HepG2 (cell line): Measurements from ENCODE around the gene ABCA13. TPM values are rescaled to one million over a fixed set of nuclear protein-coding genes. Genes with fewer than 3 reads are reported as not detected.

Experiments
- ARHGAP35 ChIP-seq: sonication (generic); formaldehyde crosslinking; IDR thresholded peaks from 2 replicates; pipeline ENCODE4 v1.9.0; 2022; ENCODE audit warnings: mild to moderate bottlenecking, inconsistent platforms, moderate library complexity, missing genetic modification reagents, borderline replicate concordance
- NAIF1 ChIP-seq: sonication (generic); formaldehyde crosslinking; IDR thresholded peaks from 2 replicates; pipeline ENCODE4 v1.5.0; 2020; ENCODE audit warnings: mild to moderate bottlenecking, missing genetic modification reagents, borderline replicate concordance
- ZC3H13 ChIP-seq: sonication (generic); formaldehyde crosslinking; IDR thresholded peaks from 2 replicates; pipeline ENCODE4 v1.8.1; 2023; ENCODE audit warnings: mild to moderate bottlenecking, missing genetic modification reagents, moderate library complexity
- ZNF281 ChIP-seq: sonication (generic); formaldehyde crosslinking; IDR thresholded peaks from 2 replicates; pipeline ENCODE4 v1.4.0; 2020; ENCODE audit warnings: missing genetic modification reagents, borderline replicate concordance
- ZNF781 ChIP-seq: sonication (generic); formaldehyde crosslinking; IDR thresholded peaks from 2 replicates; pipeline ENCODE4 v1.5.1; 2020; ENCODE audit warnings: borderline replicate concordance, mild to moderate bottlenecking, missing genetic modification reagents; ENCODE audit errors: not compliant biosample characterization
- polyA plus RNA-seq, 8 experiments: library from polyadenylated mRNA; depleted of rRNA in 3 of 8; stranded (reverse) in 7 of 8; unstranded in 1 of 8; fragments of >200 nt; fragmentation: Illumina TruSeq in 4 of 8; extraction: Trizol in 4 of 8; gene quantifications; 2 replicates each; pipeline versions ENCODE4 v1.2.1 to v1.2.3, GENCODE V29; 2011 to 2016; ENCODE audit warnings: low read depth in 4 of 8, missing spikeins in 1 of 8, mixed read lengths in 1 of 8; ENCODE audit not compliant: insufficient read depth in 1 of 8
- total RNA-seq, 5 experiments: library from RNA; depleted of rRNA; stranded (reverse); fragments of >200 nt; fragmentation: Illumina TruSeq; extraction: Trizol; gene quantifications; 2 replicates each; pipeline ENCODE4 v1.2.3, GENCODE V29; 2016; ENCODE audit warnings: low read depth in 1 of 5
- TF ChIP-seq, protein P1 (sequence below): sonication (generic); formaldehyde crosslinking; IDR thresholded peaks from one replicate; pipeline ENCODE4 v1.5.1; 2020; ENCODE audit warnings: mild to moderate bottlenecking, missing genetic modification reagents; ENCODE audit errors: not compliant biosample characterization

The ABCA13 gene
- total and polyA plus RNA-seq, 2 of the 13 experiments (the other 11 are each of a cell fraction or from before 2014, with no cell fraction given) = 0.03 TPM; not detected in 1

- TF ChIP-seq, protein P1, sequence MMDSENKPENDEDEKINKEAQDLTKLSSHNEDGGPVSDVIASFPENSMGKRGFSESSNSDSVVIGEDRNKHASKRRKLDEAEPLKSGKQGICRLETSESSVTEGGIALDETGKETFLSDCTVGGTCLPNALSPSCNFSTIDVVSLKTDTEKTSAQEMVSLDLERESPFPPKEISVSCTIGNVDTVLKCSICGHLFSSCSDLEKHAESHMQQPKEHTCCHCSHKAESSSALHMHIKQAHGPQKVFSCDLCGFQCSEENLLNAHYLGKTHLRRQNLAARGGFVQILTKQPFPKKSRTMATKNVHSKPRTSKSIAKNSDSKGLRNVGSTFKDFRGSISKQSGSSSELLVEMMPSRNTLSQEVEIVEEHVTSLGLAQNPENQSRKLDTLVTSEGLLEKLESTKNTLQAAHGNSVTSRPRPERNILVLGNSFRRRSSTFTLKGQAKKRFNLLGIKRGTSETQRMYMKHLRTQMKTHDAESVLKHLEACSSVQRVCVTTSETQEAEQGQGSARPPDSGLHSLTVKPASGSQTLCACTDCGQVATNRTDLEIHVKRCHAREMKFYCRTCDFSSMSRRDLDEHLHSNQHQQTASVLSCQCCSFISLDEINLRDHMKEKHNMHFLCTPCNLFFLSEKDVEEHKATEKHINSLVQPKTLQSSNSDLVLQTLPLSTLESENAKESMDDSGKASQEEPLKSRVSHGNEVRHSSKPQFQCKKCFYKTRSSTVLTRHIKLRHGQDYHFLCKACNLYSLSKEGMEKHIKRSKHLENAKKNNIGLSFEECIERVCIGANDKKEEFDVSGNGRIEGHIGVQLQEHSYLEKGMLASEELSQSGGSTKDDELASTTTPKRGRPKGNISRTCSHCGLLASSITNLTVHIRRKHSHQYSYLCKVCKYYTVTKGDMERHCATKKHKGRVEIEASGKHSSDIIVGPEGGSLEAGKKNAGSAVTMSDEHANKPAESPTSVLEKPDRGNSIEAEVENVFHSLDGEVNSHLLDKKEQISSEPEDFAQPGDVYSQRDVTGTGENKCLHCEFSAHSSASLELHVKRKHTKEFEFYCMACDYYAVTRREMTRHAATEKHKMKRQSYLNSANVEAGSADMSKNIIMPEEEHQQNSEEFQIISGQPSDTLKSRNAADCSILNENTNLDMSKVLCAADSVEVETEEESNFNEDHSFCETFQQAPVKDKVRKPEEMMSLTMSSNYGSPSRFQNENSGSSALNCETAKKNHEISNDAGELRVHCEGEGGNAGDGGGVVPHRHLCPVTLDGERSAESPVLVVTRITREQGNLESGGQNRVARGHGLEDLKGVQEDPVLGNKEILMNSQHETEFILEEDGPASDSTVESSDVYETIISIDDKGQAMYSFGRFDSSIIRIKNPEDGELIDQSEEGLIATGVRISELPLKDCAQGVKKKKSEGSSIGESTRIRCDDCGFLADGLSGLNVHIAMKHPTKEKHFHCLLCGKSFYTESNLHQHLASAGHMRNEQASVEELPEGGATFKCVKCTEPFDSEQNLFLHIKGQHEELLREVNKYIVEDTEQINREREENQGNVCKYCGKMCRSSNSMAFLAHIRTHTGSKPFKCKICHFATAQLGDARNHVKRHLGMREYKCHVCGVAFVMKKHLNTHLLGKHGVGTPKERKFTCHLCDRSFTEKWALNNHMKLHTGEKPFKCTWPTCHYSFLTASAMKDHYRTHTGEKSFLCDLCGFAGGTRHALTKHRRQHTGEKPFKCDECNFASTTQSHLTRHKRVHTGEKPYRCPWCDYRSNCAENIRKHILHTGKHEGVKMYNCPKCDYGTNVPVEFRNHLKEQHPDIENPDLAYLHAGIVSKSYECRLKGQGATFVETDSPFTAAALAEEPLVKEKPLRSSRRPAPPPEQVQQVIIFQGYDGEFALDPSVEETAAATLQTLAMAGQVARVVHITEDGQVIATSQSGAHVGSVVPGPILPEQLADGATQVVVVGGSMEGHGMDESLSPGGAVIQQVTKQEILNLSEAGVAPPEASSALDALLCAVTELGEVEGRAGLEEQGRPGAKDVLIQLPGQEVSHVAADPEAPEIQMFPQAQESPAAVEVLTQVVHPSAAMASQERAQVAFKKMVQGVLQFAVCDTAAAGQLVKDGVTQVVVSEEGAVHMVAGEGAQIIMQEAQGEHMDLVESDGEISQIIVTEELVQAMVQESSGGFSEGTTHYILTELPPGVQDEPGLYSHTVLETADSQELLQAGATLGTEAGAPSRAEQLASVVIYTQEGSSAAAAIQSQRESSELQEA (CRISPR knock-in tag) = no peak
- TF ChIP-seq NAIF1 (CRISPR knock-in tag) (no peak), ZC3H13 (CRISPR knock-in tag) (no peak), ARHGAP35 (CRISPR knock-in tag) (no peak), ZNF281 (CRISPR knock-in tag) (no peak), ZNF781 (CRISPR knock-in tag) (no peak)
- TF ChIP-seq, all 625 proteins: peak for 0
Observed at GRCh38 chr7:48183370-48183743, 12.1 kb downstream of the ABCA13 start (continued).
